Calu3 (cell line): ENCODE measurements around the gene ASB13. TPM values are rescaled to one million over a fixed set of nuclear protein-coding genes. Genes with fewer than 3 reads are reported as not detected.

Source experiments
- BruUV-seq: library from RNA; stranded (reverse); fragments of 400-500 nt; replicated peaks from 2 replicates; lab custom pipeline; 2021; lab: Mats Ljungman, UMichigan
- CTCF ChIA-PET: fragments of 300-600 bp; sonication (Branson Sonifier 250); formaldehyde crosslinking; loops from one replicate; lab custom pipeline; 2022; ENCODE audit warnings: antibody characterized with exemption; lab: Charles Lee
- DNase-seq: peaks from one replicate; pipeline ENCODE4 v3.0.0; 2022
- H3K27ac Mint-ChIP-seq: one replicate; pipeline ENCODE4 v1.8.0; 2022; ENCODE audit warnings: mixed read lengths; ENCODE audit not compliant: unreplicated experiment
- H3K27me3 Mint-ChIP-seq: one replicate; pipeline ENCODE4 v1.8.0; 2022; ENCODE audit warnings: mixed read lengths; ENCODE audit not compliant: unreplicated experiment
- H3K36me3 Mint-ChIP-seq: one replicate; pipeline ENCODE4 v1.8.0; 2022; ENCODE audit warnings: mild to moderate bottlenecking, moderate library complexity, mixed read lengths; ENCODE audit not compliant: insufficient read depth, unreplicated experiment
- H3K4me1 Mint-ChIP-seq: one replicate; pipeline ENCODE4 v1.8.0; 2022; ENCODE audit warnings: mild to moderate bottlenecking, low read depth, mixed read lengths; ENCODE audit not compliant: unreplicated experiment
- H3K4me3 Mint-ChIP-seq: one replicate; pipeline ENCODE4 v1.8.0; 2022; ENCODE audit warnings: mild to moderate bottlenecking, low read depth, moderate library complexity, mixed read lengths; ENCODE audit not compliant: unreplicated experiment
- H3K9me3 Mint-ChIP-seq: one replicate; pipeline ENCODE4 v1.8.0; 2022; ENCODE audit warnings: low read depth, mixed read lengths; ENCODE audit not compliant: unreplicated experiment
- CTCF ChIP-seq: fragments of 200-600 bp; IDR thresholded peaks from one replicate; pipeline ENCODE4 v1.8.0; 2022; ENCODE audit warnings: antibody characterized with exemption; ENCODE audit not compliant: unreplicated experiment
- intact Hi-C: fragments of 100-400 bp; cut with micrococcal nuclease; formaldehyde crosslinking; loops from one replicate; pipeline ENCODE4 v1.10.0; 2022; ENCODE audit not compliant: unreplicated experiment
- total RNA-seq: library from RNA; stranded (reverse); gene quantifications from 2 replicates; pipeline ENCODE4 v1.2.3, GENCODE V29; 2022

The ASB13 gene
- total RNA-seq, 1 experiment from 2014 or later, result 21.6 TPM

- Mint-ChIP-seq H3K36me3 (no peaks in the 10 kb centered on the region), H3K4me1 (peaks cover 2% of the 10 kb centered on the region), H3K4me3 (no peak overlapping the region), H3K27ac (no peak overlapping the region), H3K9me3 (no peaks in the 10 kb centered on the region), H3K27me3 (no peaks in the 10 kb centered on the region)
- BruUV-seq, result no TSS peak
- CTCF ChIA-PET, result interaction anchor here (0.7 kb wide), 1 partner anchor 11 kb away, joined by 3 read pairs; no protein-coding TSS in a partner anchor
- DNase-seq, result no peak
- TF ChIP-seq CTCF, result no peak
- intact Hi-C loops, result no loop called here
Observed at GRCh38 chr10:5603091-5603847, 63.1 kb downstream of the ASB13 start.

- H3K9me3 Mint-ChIP-seq, result no peaks in the 10 kb centered on the region
- no peaks in the 10 kb centered on the region for H3K4me1 Mint-ChIP-seq
- H3K27me3 Mint-ChIP-seq, result no peaks in the 10 kb centered on the region
- DNase-seq, result no peak
- H3K27ac Mint-ChIP-seq, result no peak overlapping the region
- TF ChIP-seq CTCF, result no peak
- BruUV-seq, result no TSS peak
- no peaks in the 10 kb centered on the region for H3K36me3 Mint-ChIP-seq
- no peak overlapping the region for H3K4me3 Mint-ChIP-seq
- intact Hi-C loops, result no loop called here
- CTCF ChIA-PET, result no interaction called here
Observed at GRCh38 chr10:5601826-5602495, 64.4 kb downstream of the ASB13 start.

- Mint-ChIP-seq H3K9me3 (no peaks in the 10 kb centered on the region), H3K4me3 (no peak overlapping the region), H3K36me3 (no peaks in the 10 kb centered on the region), H3K27me3 (no peaks in the 10 kb centered on the region), H3K4me1 (peaks cover 8% of the 10 kb centered on the region), H3K27ac (peak overlapping the region; percentile 30)
- intact Hi-C loops, result no loop called here
- BruUV-seq, result no TSS peak
- CTCF ChIA-PET, result no interaction called here
- no peak for TF ChIP-seq CTCF
- DNase-seq, result no peak
Observed at GRCh38 chr10:5600908-5601307, 65.5 kb downstream of the ASB13 start.

- DNase-seq, result no peak
- intact Hi-C loops, result no loop called here
- no TSS peak for BruUV-seq
Observed at GRCh38 chr10:5599613-5600520, 66.5 kb downstream of the ASB13 start.

More at GRCh38 chr10:5599613-5600520, 66.5 kb downstream of the ASB13 start:
- H3K27me3 Mint-ChIP-seq, result no peaks in the 10 kb centered on the region
- H3K4me3 Mint-ChIP-seq, result no peak overlapping the region
- no peaks in the 10 kb centered on the region for H3K9me3 Mint-ChIP-seq
- no peaks in the 10 kb centered on the region for H3K36me3 Mint-ChIP-seq
- peaks cover 14% of the 10 kb centered on the region for H3K4me1 Mint-ChIP-seq
- H3K27ac Mint-ChIP-seq, result peak overlapping the region; percentile 30
- TF ChIP-seq CTCF, result no peak
- CTCF ChIA-PET, result no interaction called here
